Liver (tissue), 9 donors: Measurements from ENCODE around the gene LRRC18. TPM values are rescaled to one million over a fixed set of nuclear protein-coding genes. Genes with fewer than 3 reads are reported as not detected.

Experiments
- DNase-seq: peaks from one replicate; pipeline ENCODE4 v3.0.0-alpha.2; 2017; ENCODE audit warnings: low spot score
- H3K27ac ChIP-seq, 2 donors: one replicate each; pipeline ENCODE4 v1.7.0; 2013; ENCODE audit warnings: inconsistent platforms in 2 of 2, low read length in 2 of 2, control low read depth in 1 of 2, low read depth in 1 of 2, mild to moderate bottlenecking in 1 of 2
- H3K27me3 ChIP-seq, 4 donors: one replicate each; pipeline versions ENCODE4 v1.6.1 to v1.7.0; 2013; ENCODE audit warnings: low read length in 3 of 4, inconsistent platforms in 1 of 4, mild to moderate bottlenecking in 1 of 4, moderate library complexity in 1 of 4; ENCODE audit not compliant: control insufficient read depth in 4 of 4, insufficient read depth in 4 of 4
- H3K36me3 ChIP-seq, 4 donors: one replicate each; pipeline versions ENCODE4 v1.6.1 to v1.7.0; 2013; ENCODE audit warnings: low read length in 3 of 4, mild to moderate bottlenecking in 3 of 4, low read depth in 1 of 4, moderate library complexity in 1 of 4; ENCODE audit not compliant: control insufficient read depth in 4 of 4, insufficient read depth in 3 of 4
- H3K4me1 ChIP-seq, 4 donors: one replicate each; pipeline versions ENCODE4 v1.6.1 to v1.7.0; 2013; ENCODE audit warnings: low read length in 3 of 4, mild to moderate bottlenecking in 3 of 4, moderate library complexity in 1 of 4; ENCODE audit not compliant: control insufficient read depth in 4 of 4, insufficient read depth in 4 of 4
- H3K4me3 ChIP-seq, 3 donors: one replicate each; pipeline versions ENCODE4 v1.6.1 to v1.7.0; 2013; ENCODE audit warnings: low read length in 3 of 3, control low read depth in 1 of 3, low read depth in 1 of 3, mild to moderate bottlenecking in 1 of 3
- H3K9ac ChIP-seq, 2 donors: one replicate each; pipeline ENCODE4 v1.7.0; 2013; ENCODE audit warnings: low read length in 2 of 2, mild to moderate bottlenecking in 2 of 2, moderate library complexity in 2 of 2, control low read depth in 1 of 2, low read depth in 1 of 2
- H3K9me3 ChIP-seq, 4 donors: one replicate each; pipeline versions ENCODE4 v1.6.1 to v1.7.0; 2013; ENCODE audit warnings: low read length in 3 of 4; ENCODE audit not compliant: control insufficient read depth in 4 of 4
- EGR1 ChIP-seq, 2 donors: IDR thresholded peaks; 2 replicates each; pipeline ENCODE4 v1.6.1; 2016 to 2018; ENCODE audit warnings: antibody characterized with exemption in 2 of 2, low read depth in 2 of 2
- FOXA1 ChIP-seq: IDR thresholded peaks from 2 replicates; pipeline ENCODE4 v1.6.1; 2016; ENCODE audit warnings: antibody characterized with exemption
- FOXA2 ChIP-seq: IDR thresholded peaks from 2 replicates; pipeline ENCODE4 v1.6.1; 2016; ENCODE audit warnings: antibody characterized with exemption
- GABPA ChIP-seq, 2 donors: IDR thresholded peaks in 1 of 2; conservative IDR thresholded peaks in 1 of 2; 2 replicates each; pipeline ENCODE4 v1.6.1; 2016; ENCODE audit warnings: antibody characterized with exemption in 2 of 2, mild to moderate bottlenecking in 1 of 2, moderate library complexity in 1 of 2
- HNF4A ChIP-seq, 2 donors: conservative IDR thresholded peaks; 2 replicates each; pipeline ENCODE4 v1.6.1; 2016; ENCODE audit warnings: antibody characterized with exemption in 2 of 2, mild to moderate bottlenecking in 2 of 2
- HNF4G ChIP-seq: IDR thresholded peaks from 2 replicates; pipeline ENCODE4 v1.6.1; 2016; ENCODE audit warnings: antibody characterized with exemption
- JUND ChIP-seq, 2 donors: IDR thresholded peaks; 2 replicates each; pipeline ENCODE4 v1.6.1; 2016; ENCODE audit warnings: antibody characterized with exemption in 2 of 2
- NR2F2 ChIP-seq: IDR thresholded peaks from 2 replicates; pipeline ENCODE4 v1.6.1; 2016; ENCODE audit warnings: antibody characterized with exemption
- RXRA ChIP-seq, 2 donors: IDR thresholded peaks; 2 replicates each; pipeline ENCODE4 v1.6.1; 2017 to 2018; ENCODE audit warnings: antibody characterized with exemption in 2 of 2, mild to moderate bottlenecking in 1 of 2
- SP1 ChIP-seq: IDR thresholded peaks from 2 replicates; pipeline ENCODE4 v1.6.1; 2018; ENCODE audit warnings: antibody characterized with exemption, mild to moderate bottlenecking
- TAF1 ChIP-seq: conservative IDR thresholded peaks from 2 replicates; pipeline ENCODE4 v1.6.1; 2016; ENCODE audit warnings: antibody characterized with exemption, mild to moderate bottlenecking
- YY1 ChIP-seq: IDR thresholded peaks from 2 replicates; pipeline ENCODE4 v1.6.1; 2016; ENCODE audit warnings: antibody characterized with exemption, mild to moderate bottlenecking
- WGBS: extraction: QIAGEN DNeasy Blood & Tissue Kit; methylation state at CpG from one replicate; pipeline ENCODE4 v1.1.7; 2013; 5-methylcytosine and 5-hydroxymethylcytosine counted together
- polyA plus RNA-seq, 2 donors: library from polyadenylated mRNA; stranded (reverse) in 1 of 2; unstranded in 1 of 2; fragments of 200-250 nt in 1 of 2; fragments of >200 nt in 1 of 2; fragmentation: Nextera tagmentation in 1 of 2; extraction: Ambion mirVana in 1 of 2; gene quantifications; one replicate each; pipeline versions ENCODE4 v1.2.1 to v1.2.3, GENCODE V29; 2013 to 2015
- total RNA-seq, 2 donors: library from RNA; depleted of rRNA; stranded (reverse); fragments of >200 nt; gene quantifications; one replicate each; pipeline ENCODE4 v1.2.3, GENCODE V29; 2014
- TF ChIP-seq, protein P1 (sequence below): IDR thresholded peaks from 2 replicates; pipeline ENCODE4 v1.6.1; 2016; ENCODE audit warnings: antibody characterized with exemption
- TF ChIP-seq, protein P2 (sequence below): IDR thresholded peaks from 2 replicates; pipeline ENCODE4 v1.6.1; 2016; ENCODE audit warnings: antibody characterized with exemption, mild to moderate bottlenecking
- TF ChIP-seq, protein P3 (sequence below): IDR thresholded peaks from 2 replicates; pipeline ENCODE4 v1.6.1; 2016; ENCODE audit warnings: antibody characterized with exemption
- TF ChIP-seq, protein P4 (sequence below): IDR thresholded peaks from 2 replicates; pipeline ENCODE4 v1.6.1; 2016; ENCODE audit warnings: antibody characterized with exemption
- TF ChIP-seq, protein P5 (sequence below): fragments of 150-350 bp; IDR thresholded peaks from 2 replicates; pipeline ENCODE4 v1.5.1; 2017; ENCODE audit warnings: improper control_type of control experiment, low read depth, low read length; ENCODE audit not compliant: missing input control
- donor health status: healthy.
- donor health status: healthy.
- donor health status: healthy.
- donor health status: healthy.
- donor health status: healthy.

Gene LRRC18
- total and polyA plus RNA-seq, 4 donors, result not detected

DNA sequence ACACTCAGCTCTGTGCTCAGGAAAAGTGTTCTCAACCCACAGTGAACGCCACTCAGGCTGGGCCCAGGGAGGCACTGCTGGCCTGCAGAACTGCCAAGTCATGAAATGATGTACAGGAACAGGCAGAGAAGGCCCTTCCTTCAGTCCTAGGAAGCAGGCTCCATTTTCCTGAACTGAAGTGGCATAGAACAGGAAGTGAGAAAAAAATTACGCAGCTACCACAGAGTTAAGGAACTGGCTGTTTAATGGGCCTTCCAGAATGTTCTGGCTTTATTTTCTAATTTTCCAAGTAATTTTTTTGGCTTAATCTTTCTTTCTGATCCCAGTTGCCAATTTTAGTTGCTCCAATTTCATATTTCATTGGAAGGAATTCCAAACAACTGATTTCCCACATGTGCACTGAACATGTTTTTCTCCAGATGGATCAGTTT is 39.3 kb downstream of the LRRC18 start (continued):
- TF ChIP-seq FOXA2 (no peak), RXRA (IDR thresholded peaks at IDR 0.05) (no peak), GABPA (IDR thresholded peaks at IDR 0.05 in 1 of 2, conservative IDR thresholded peaks at IDR 0.05 in 1 of 2) (no peak)

DNA sequence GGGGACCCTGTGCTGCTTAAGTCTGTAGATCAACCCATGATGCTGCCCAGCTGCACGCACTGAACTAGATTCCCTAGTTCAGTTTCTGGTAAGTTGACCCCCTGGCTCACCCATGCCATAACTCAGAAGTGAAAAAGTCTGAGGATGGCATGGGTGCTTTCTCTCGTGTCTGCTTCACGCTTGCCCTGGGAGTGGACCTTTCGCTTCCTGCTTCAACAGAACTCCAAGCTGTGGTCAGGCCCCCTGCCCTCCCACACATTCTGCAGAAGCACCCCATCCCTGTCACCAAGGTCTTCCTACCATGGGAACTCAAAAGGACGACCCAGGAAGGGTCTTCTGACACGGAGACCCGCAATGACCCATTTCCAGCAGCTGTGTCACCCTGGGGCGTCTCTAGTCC is 39.9 kb downstream of the LRRC18 start:
- Histone ChIP-seq H3K27ac (no peak overlapping the region), H3K4me3 (no peak overlapping the region), H3K36me3 (no peaks in the 10 kb centered on the region), H3K4me1 (no peaks in the 10 kb centered on the region), H3K9me3 (no peaks in the 10 kb centered on the region), H3K9ac (no peak overlapping the region), H3K27me3 (no peaks in the 10 kb centered on the region)
- DNase-seq, result no peak
- 82% methylated on average over 8 of the region's 8 CpGs for WGBS
- TF ChIP-seq SP1 (no peak), HNF4G (no peak), NR2F2 (no peak), FOXA1 (no peak), JUND (IDR thresholded peaks at IDR 0.05) (no peak), FOXA2 (no peak), YY1 (no peak)
- TF ChIP-seq, protein P1, sequence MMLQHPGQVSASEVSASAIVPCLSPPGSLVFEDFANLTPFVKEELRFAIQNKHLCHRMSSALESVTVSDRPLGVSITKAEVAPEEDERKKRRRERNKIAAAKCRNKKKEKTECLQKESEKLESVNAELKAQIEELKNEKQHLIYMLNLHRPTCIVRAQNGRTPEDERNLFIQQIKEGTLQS, result no peak
- TF ChIP-seq, protein P2, sequence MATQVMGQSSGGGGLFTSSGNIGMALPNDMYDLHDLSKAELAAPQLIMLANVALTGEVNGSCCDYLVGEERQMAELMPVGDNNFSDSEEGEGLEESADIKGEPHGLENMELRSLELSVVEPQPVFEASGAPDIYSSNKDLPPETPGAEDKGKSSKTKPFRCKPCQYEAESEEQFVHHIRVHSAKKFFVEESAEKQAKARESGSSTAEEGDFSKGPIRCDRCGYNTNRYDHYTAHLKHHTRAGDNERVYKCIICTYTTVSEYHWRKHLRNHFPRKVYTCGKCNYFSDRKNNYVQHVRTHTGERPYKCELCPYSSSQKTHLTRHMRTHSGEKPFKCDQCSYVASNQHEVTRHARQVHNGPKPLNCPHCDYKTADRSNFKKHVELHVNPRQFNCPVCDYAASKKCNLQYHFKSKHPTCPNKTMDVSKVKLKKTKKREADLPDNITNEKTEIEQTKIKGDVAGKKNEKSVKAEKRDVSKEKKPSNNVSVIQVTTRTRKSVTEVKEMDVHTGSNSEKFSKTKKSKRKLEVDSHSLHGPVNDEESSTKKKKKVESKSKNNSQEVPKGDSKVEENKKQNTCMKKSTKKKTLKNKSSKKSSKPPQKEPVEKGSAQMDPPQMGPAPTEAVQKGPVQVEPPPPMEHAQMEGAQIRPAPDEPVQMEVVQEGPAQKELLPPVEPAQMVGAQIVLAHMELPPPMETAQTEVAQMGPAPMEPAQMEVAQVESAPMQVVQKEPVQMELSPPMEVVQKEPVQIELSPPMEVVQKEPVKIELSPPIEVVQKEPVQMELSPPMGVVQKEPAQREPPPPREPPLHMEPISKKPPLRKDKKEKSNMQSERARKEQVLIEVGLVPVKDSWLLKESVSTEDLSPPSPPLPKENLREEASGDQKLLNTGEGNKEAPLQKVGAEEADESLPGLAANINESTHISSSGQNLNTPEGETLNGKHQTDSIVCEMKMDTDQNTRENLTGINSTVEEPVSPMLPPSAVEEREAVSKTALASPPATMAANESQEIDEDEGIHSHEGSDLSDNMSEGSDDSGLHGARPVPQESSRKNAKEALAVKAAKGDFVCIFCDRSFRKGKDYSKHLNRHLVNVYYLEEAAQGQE, result no peak
- TF ChIP-seq, protein P3, sequence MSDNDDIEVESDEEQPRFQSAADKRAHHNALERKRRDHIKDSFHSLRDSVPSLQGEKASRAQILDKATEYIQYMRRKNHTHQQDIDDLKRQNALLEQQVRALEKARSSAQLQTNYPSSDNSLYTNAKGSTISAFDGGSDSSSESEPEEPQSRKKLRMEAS, result no peak
- TF ChIP-seq, protein P4, sequence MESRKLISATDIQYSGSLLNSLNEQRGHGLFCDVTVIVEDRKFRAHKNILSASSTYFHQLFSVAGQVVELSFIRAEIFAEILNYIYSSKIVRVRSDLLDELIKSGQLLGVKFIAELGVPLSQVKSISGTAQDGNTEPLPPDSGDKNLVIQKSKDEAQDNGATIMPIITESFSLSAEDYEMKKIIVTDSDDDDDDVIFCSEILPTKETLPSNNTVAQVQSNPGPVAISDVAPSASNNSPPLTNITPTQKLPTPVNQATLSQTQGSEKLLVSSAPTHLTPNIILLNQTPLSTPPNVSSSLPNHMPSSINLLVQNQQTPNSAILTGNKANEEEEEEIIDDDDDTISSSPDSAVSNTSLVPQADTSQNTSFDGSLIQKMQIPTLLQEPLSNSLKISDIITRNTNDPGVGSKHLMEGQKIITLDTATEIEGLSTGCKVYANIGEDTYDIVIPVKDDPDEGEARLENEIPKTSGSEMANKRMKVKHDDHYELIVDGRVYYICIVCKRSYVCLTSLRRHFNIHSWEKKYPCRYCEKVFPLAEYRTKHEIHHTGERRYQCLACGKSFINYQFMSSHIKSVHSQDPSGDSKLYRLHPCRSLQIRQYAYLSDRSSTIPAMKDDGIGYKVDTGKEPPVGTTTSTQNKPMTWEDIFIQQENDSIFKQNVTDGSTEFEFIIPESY, result no peak

DNA sequence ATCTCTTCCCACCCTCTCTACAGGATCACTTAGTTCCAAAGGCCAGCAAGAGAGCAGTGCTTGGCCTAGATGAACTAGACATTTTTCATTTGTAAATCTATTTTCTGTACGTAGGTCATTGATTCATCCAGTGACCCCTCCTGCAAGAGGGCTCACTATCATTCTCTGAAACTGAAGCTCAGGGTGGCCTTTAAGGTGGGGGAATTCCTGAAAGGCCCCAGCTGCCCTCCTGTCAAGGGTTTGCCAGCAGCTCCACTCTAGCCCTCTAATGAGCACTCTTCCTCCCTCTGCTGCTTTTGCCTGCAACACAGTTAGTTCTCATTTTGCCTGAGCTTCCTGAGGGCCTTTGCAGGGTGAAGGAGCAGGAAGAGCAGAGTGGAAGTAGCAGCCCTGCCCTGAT is 41.2 kb downstream of the LRRC18 start:
- H3K27ac ChIP-seq, result no peak overlapping the region
- H3K27me3 ChIP-seq, result no peaks in the 10 kb centered on the region
- H3K36me3 ChIP-seq, result no peaks in the 10 kb centered on the region
- no peaks in the 10 kb centered on the region for H3K9me3 ChIP-seq
- no peak overlapping the region for H3K9ac ChIP-seq
- no peaks in the 10 kb centered on the region for H3K4me1 ChIP-seq
- WGBS, result 92% methylated on average over 1 of the region's 1 CpG
- no peak overlapping the region for H3K4me3 ChIP-seq
- DNase-seq, result no peak
- no peak for TF ChIP-seq RXRA (IDR thresholded peaks at IDR 0.05)
- TF ChIP-seq, protein P5, sequence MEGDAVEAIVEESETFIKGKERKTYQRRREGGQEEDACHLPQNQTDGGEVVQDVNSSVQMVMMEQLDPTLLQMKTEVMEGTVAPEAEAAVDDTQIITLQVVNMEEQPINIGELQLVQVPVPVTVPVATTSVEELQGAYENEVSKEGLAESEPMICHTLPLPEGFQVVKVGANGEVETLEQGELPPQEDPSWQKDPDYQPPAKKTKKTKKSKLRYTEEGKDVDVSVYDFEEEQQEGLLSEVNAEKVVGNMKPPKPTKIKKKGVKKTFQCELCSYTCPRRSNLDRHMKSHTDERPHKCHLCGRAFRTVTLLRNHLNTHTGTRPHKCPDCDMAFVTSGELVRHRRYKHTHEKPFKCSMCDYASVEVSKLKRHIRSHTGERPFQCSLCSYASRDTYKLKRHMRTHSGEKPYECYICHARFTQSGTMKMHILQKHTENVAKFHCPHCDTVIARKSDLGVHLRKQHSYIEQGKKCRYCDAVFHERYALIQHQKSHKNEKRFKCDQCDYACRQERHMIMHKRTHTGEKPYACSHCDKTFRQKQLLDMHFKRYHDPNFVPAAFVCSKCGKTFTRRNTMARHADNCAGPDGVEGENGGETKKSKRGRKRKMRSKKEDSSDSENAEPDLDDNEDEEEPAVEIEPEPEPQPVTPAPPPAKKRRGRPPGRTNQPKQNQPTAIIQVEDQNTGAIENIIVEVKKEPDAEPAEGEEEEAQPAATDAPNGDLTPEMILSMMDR, result no peak
- no peak for TF ChIP-seq TAF1
- no peak for TF ChIP-seq EGR1 (IDR thresholded peaks at IDR 0.05; ENCODE audit: low read depth in 2 of 2)
- TF ChIP-seq NR2F2, result no peak
- TF ChIP-seq HNF4G, result no peak
- TF ChIP-seq SP1, result no peak
- no peak for TF ChIP-seq JUND (IDR thresholded peaks at IDR 0.05)
- no peak for TF ChIP-seq HNF4A (conservative IDR thresholded peaks at IDR 0.05)
- no peak for TF ChIP-seq FOXA1
- TF ChIP-seq, protein P1, result no peak
- TF ChIP-seq, protein P4, result no peak
- TF ChIP-seq YY1, result no peak
- no peak for TF ChIP-seq FOXA2
- TF ChIP-seq GABPA (IDR thresholded peaks at IDR 0.05 in 1 of 2, conservative IDR thresholded peaks at IDR 0.05 in 1 of 2), result no peak
